H1 (cell line): ENCODE data around the gene WDR37. TPM values are rescaled to one million over a fixed set of nuclear protein-coding genes. Genes with fewer than 3 reads are reported as not detected.

Source experiments
- CTCF ChIA-PET: fragments of 300-600 bp; sonication (Branson Sonifier 250); formaldehyde crosslinking; loops from one replicate; lab custom pipeline; 2021; ENCODE audit not compliant: partially characterized antibody; lab: Charles Lee
- POLR2A ChIA-PET: fragments of 300-600 bp; sonication (Branson Sonifier 250); formaldehyde crosslinking; loops from one replicate; lab custom pipeline; 2021; ENCODE audit warnings: inconsistent platforms; ENCODE audit not compliant: partially characterized antibody; lab: Charles Lee
- DNase-seq, 2 experiments: peaks; one replicate each; pipeline versions ENCODE4 v3.0.0 to v3.0.0-alpha.2; 2010 to 2022; ENCODE audit warnings: low spot score in 2 of 2, low read depth in 1 of 2, mixed read lengths in 1 of 2
- FAIRE-seq: peaks from 2 replicates; lab custom pipeline; 2011; peaks lifted over from hg19 to GRCh38; lab: Jason Lieb, UNC
- H2AFZ ChIP-seq: 2 replicates; pipeline ENCODE4 v1.8.1; 2012; ENCODE audit warnings: low read length, inconsistent platforms
- H2AK5ac ChIP-seq: 2 replicates; pipeline ENCODE4 v1.6.1; 2013; ENCODE audit warnings: low read depth, low read length
- H2BK120ac ChIP-seq: replicated peaks from 2 replicates; pipeline ENCODE3; 2013; ENCODE audit warnings: low read depth, low read length, inconsistent platforms
- H2BK12ac ChIP-seq: 2 replicates; pipeline ENCODE4 v1.6.1; 2013; ENCODE audit warnings: low read depth, low read length
- H2BK15ac ChIP-seq: 2 replicates; pipeline ENCODE4 v1.6.1; 2013; ENCODE audit warnings: low read length
- H2BK20ac ChIP-seq: 2 replicates; pipeline ENCODE4 v1.6.1; 2013; ENCODE audit warnings: low read length
- H2BK5ac ChIP-seq: 2 replicates; pipeline ENCODE4 v1.6.1; 2013; ENCODE audit warnings: low read depth, low read length
- H3K14ac ChIP-seq: 2 replicates; pipeline ENCODE4 v1.6.1; 2013; ENCODE audit warnings: inconsistent platforms; ENCODE audit not compliant: insufficient read length
- H3K18ac ChIP-seq: 2 replicates; pipeline ENCODE4 v1.6.1; 2013; ENCODE audit warnings: low read length; ENCODE audit errors: extremely low read depth
- H3K23ac ChIP-seq: 2 replicates; pipeline ENCODE4 v1.6.1; 2013; ENCODE audit warnings: inconsistent platforms; ENCODE audit not compliant: insufficient read length
- H3K23me2 ChIP-seq: 2 replicates; pipeline ENCODE4 v1.6.1; 2013; ENCODE audit warnings: low read depth, low read length
- H3K27ac ChIP-seq: 2 replicates; pipeline ENCODE4 v1.6.1; 2011; ENCODE audit warnings: low read depth, low read length, inconsistent platforms
- H3K27me3 ChIP-seq, 4 experiments: replicated peaks in 1 of 4; 1 replicate in 1 of 4; 2 replicates in 3 of 4; pipeline versions ENCODE4 v1.6.1 to v1.8.1; 2011 to 2013; ENCODE audit warnings: low read length in 3 of 4, mild to moderate bottlenecking in 3 of 4, inconsistent platforms in 2 of 4, mixed read lengths in 2 of 4, moderate library complexity in 1 of 4; ENCODE audit not compliant: control insufficient read depth in 3 of 4, insufficient read depth in 3 of 4; ENCODE audit errors: extremely low read depth in 1 of 4
- H3K36me3 ChIP-seq, 4 experiments: 2 replicates each; pipeline versions ENCODE4 v1.6.1 to v1.8.1; 2011 to 2013; ENCODE audit warnings: mild to moderate bottlenecking in 4 of 4, low read length in 3 of 4, moderate library complexity in 2 of 4, control low read depth in 1 of 4, inconsistent platforms in 1 of 4; ENCODE audit not compliant: insufficient read depth in 4 of 4, control insufficient read depth in 2 of 4
- H3K4ac ChIP-seq: replicated peaks from 2 replicates; pipeline ENCODE3; 2013; ENCODE audit warnings: low read length, low read depth, mixed read lengths, inconsistent platforms; ENCODE audit not compliant: insufficient read length
- H3K4me1 ChIP-seq, 4 experiments: replicated peaks in 1 of 4; 1 replicate in 1 of 4; 2 replicates in 3 of 4; pipeline versions ENCODE4 v1.6.1 to v1.8.1; 2011 to 2013; ENCODE audit warnings: low read length in 3 of 4, inconsistent platforms in 2 of 4, mixed read lengths in 1 of 4; ENCODE audit not compliant: insufficient read depth in 4 of 4, control insufficient read depth in 3 of 4
- H3K4me2 ChIP-seq, 2 experiments: 2 replicates each; pipeline versions ENCODE4 v1.6.1 to v1.8.1; 2011 to 2013; ENCODE audit warnings: low read depth in 2 of 2, low read length in 2 of 2, control low read depth in 1 of 2, inconsistent platforms in 1 of 2, mild to moderate bottlenecking in 1 of 2; ENCODE audit not compliant: insufficient read depth in 1 of 2
- H3K4me3 ChIP-seq, 4 experiments: fragments of 200-600, 300-600 bp in 1 of 4; sonication (generic), shearing (Covaris generic), sonication (Bioruptor Twin) in 1 of 4; 2 replicates each; pipeline versions ENCODE4 v1.5.1 to v1.8.1; 2011 to 2016; ENCODE audit warnings: low read length in 4 of 4, low read depth in 3 of 4, control low read depth in 2 of 4, inconsistent platforms in 2 of 4, mild to moderate bottlenecking in 2 of 4, mixed read lengths in 1 of 4, moderate library complexity in 1 of 4; ENCODE audit not compliant: insufficient read depth in 2 of 4; ENCODE audit errors: extremely low read depth in 1 of 4
- H3K56ac ChIP-seq: replicated peaks from 2 replicates; pipeline ENCODE3; 2013; ENCODE audit warnings: low read depth, mild to moderate bottlenecking, mixed read lengths, low read length, inconsistent platforms; ENCODE audit not compliant: insufficient read length
- H3K79me1 ChIP-seq: 2 replicates; pipeline ENCODE4 v1.6.1; 2013; ENCODE audit warnings: low read depth, low read length, control low read depth
- H3K79me2 ChIP-seq, 2 experiments: 2 replicates each; pipeline versions ENCODE4 v1.6.1 to v1.8.1; 2012 to 2013; ENCODE audit warnings: low read length in 2 of 2, mild to moderate bottlenecking in 2 of 2, inconsistent platforms in 1 of 2; ENCODE audit not compliant: insufficient read depth in 2 of 2, control insufficient read depth in 1 of 2
- H3K9ac ChIP-seq, 4 experiments: replicated peaks in 1 of 4; 1 replicate in 1 of 4; 2 replicates in 3 of 4; pipeline versions ENCODE4 v1.6.1 to v1.8.1; 2011 to 2013; ENCODE audit warnings: low read depth in 3 of 4, low read length in 3 of 4, control low read depth in 2 of 4, mild to moderate bottlenecking in 2 of 4, moderate library complexity in 2 of 4, inconsistent platforms in 1 of 4; ENCODE audit errors: extremely low read depth in 1 of 4
- H3K9me3 ChIP-seq, 2 experiments: 2 replicates each; pipeline versions ENCODE4 v1.6.1 to v1.8.1; 2012 to 2013; ENCODE audit warnings: mild to moderate bottlenecking in 2 of 2, moderate library complexity in 2 of 2, control low read depth in 1 of 2, inconsistent platforms in 1 of 2, low read depth in 1 of 2, low read length in 1 of 2, mixed read lengths in 1 of 2; ENCODE audit not compliant: insufficient read depth in 2 of 2
- H4K20me1 ChIP-seq, 2 experiments: replicated peaks in 1 of 2; 2 replicates each; pipeline versions ENCODE3 to v1.8.1; 2011 to 2013; ENCODE audit warnings: inconsistent platforms in 2 of 2, low read length in 2 of 2, mild to moderate bottlenecking in 1 of 2; ENCODE audit not compliant: insufficient read depth in 2 of 2, control insufficient read depth in 1 of 2
- H4K5ac ChIP-seq: 2 replicates; pipeline ENCODE4 v1.6.1; 2013; ENCODE audit warnings: low read length, low read depth, mixed read lengths, inconsistent platforms; ENCODE audit not compliant: insufficient read length
- H4K8ac ChIP-seq: 2 replicates; pipeline ENCODE4 v1.8.0; 2013; ENCODE audit warnings: mild to moderate bottlenecking, moderate library complexity, low read length, inconsistent platforms; ENCODE audit not compliant: insufficient read depth; ENCODE audit errors: extremely low read depth
- H4K91ac ChIP-seq: replicated peaks from 2 replicates; pipeline ENCODE3; 2013; ENCODE audit warnings: low read length, mixed read lengths, inconsistent platforms; ENCODE audit not compliant: insufficient read length
- ASH2L ChIP-seq: fragments of 200-600, 300-600 bp; sonication (generic); IDR thresholded peaks from one replicate; pipeline ENCODE4 v1.7.1; 2017; ENCODE audit warnings: low read length
- HDAC2 ChIP-seq, 2 experiments: fragments of 300-600 bp in 1 of 2; sonication (generic) in 1 of 2; IDR thresholded peaks; 2 replicates each; pipeline ENCODE4 v1.6.1; 2011 to 2012; ENCODE audit warnings: low read depth in 2 of 2, low read length in 2 of 2, mild to moderate bottlenecking in 2 of 2, moderate library complexity in 2 of 2, borderline replicate concordance in 1 of 2, inconsistent platforms in 1 of 2
- POU5F1 ChIP-seq: IDR thresholded peaks from 2 replicates; pipeline ENCODE4 v1.6.1; 2011; ENCODE audit warnings: low read depth, mild to moderate bottlenecking, low read length, moderate library complexity
- WGBS, 2 experiments: shearing (Covaris generic) in 1 of 2; methylation state at CpG; one replicate each; pipeline versions ENCODE4 v1.1.6 to v1.1.7; 2013 to 2015; ENCODE audit warnings: low lambda C conversion rate in 2 of 2, mixed read lengths in 2 of 2, inconsistent platforms in 1 of 2, low coverage in 1 of 2, missing lambda C conversion rate in 1 of 2; ENCODE audit not compliant: insufficient replicate concordance in 2 of 2, insufficient coverage in 1 of 2, insufficient read length in 1 of 2; ENCODE audit errors: extremely low coverage in 1 of 2, missing lambda C conversion rate in 1 of 2; 5-methylcytosine and 5-hydroxymethylcytosine counted together
- polyA plus RNA-seq, 7 experiments: library from polyadenylated mRNA; depleted of rRNA in 3 of 7; stranded (reverse) in 5 of 7; unstranded in 2 of 7; fragments of >200 nt in 5 of 7; fragments of 200-250 nt in 2 of 7; gene quantifications; 1 replicate in 5 of 7; 2 replicates in 1 of 7; 4 replicates in 1 of 7; pipeline versions ENCODE4 v1.2.1 to v1.2.3, GENCODE V29; 2011 to 2013; ENCODE audit warnings: missing spikeins in 2 of 7, mixed read lengths in 2 of 7
- total RNA-seq: library from RNA; stranded (reverse); fragmentation: NEBNext Ultra II Directional; extraction: Animal tissue kit (Norgen Biotek cat#: 25700); gene quantifications from 2 replicates; pipeline ENCODE4 v1.2.1, GENCODE V29; 2021

WDR37 gene
- total and polyA plus RNA-seq, 2 of the 8 experiments (the other 6 are each of a cell fraction or from before 2014, with no cell fraction given): 9.6 to 12.0 TPM

GRCh38 chr10:1119027-1119426, 62.8 kb downstream of the WDR37 start:
- H4K8ac ChIP-seq: no peak overlapping the region
- TF ChIP-seq HDAC2 (IDR thresholded peaks at IDR 0.05; ENCODE audit: borderline replicate concordance in 1 of 2, low read depth in 2 of 2, low read length in 2 of 2): no peak
- TF ChIP-seq ASH2L: no peak
- TF ChIP-seq POU5F1: no peak
- DNase-seq (no peak), FAIRE-seq (no peak)
- peaks cover 0 to 6% (median 3%) of the 10 kb centered on the region in 4 experiments; a peak in 3 of 7 replicates for H3K4me1 ChIP-seq
- no peak overlapping the region for H2BK20ac ChIP-seq
- peaks cover 4% of the 10 kb centered on the region for H3K79me1 ChIP-seq
- no peak overlapping the region for H3K4me3 ChIP-seq
- no peak overlapping the region for H2BK15ac ChIP-seq
- no peak overlapping the region for H3K23ac ChIP-seq
- H3K9me3 ChIP-seq: no peaks in the 10 kb centered on the region
- H2BK5ac ChIP-seq: no peak overlapping the region
- H2BK12ac ChIP-seq: no peak overlapping the region
- 89% methylated on average over 8 of the region's 8 CpGs; no CpG with 5 or more reads in 1 of the 2 experiments for WGBS, 2 experiments
- H3K9ac ChIP-seq: no peak overlapping the region
- H2BK120ac ChIP-seq: no peak overlapping the region
- H3K56ac ChIP-seq: no peak overlapping the region
- no peaks in the 10 kb centered on the region for H3K79me2 ChIP-seq
- ChIA-PET CTCF (interaction anchor here (1.0 to 1.6 kb wide), 3 partner anchors 9 to 22 kb away, joined by 3 read pairs; no protein-coding TSS in a partner anchor), POLR2A (no interaction called here)
- H4K5ac ChIP-seq: no peak overlapping the region
- H3K23me2 ChIP-seq: no peaks in the 10 kb centered on the region
- no peak overlapping the region for H3K14ac ChIP-seq
- no peak overlapping the region for H3K4ac ChIP-seq
- H4K91ac ChIP-seq: no peak overlapping the region
- no peaks in the 10 kb centered on the region for H3K27me3 ChIP-seq
- H4K20me1 ChIP-seq: peaks cover 2 to 3% of the 10 kb centered on the region in 2 experiments
- no peak overlapping the region for H3K18ac ChIP-seq
- peaks cover 0 to 16% (median 3%) of the 10 kb centered on the region in 4 experiments; a peak in 4 of 8 replicates for H3K36me3 ChIP-seq
- H3K27ac ChIP-seq: no peak overlapping the region
- H2AFZ ChIP-seq: no peak overlapping the region
- no peak overlapping the region for H2AK5ac ChIP-seq
- H3K4me2 ChIP-seq: no peak overlapping the region
